BLaER1 (cell line): ENCODE data around the gene CRYGA.
"Not testable (repeated sequence)": the region's sequence is repeated elsewhere in the genome, so short reads cannot be mapped to it uniquely, and the experiment has no call there.

Experiments used
- H3K27ac ChIP-seq: shearing (Covaris generic); formaldehyde crosslinking; 2 replicates; pipeline ENCODE4 v1.8.1; 2022
- H3K27me3 ChIP-seq: shearing (Covaris generic); formaldehyde crosslinking; 2 replicates; pipeline ENCODE4 v1.8.1; 2022
- H3K36me3 ChIP-seq: shearing (Covaris generic); formaldehyde crosslinking; 2 replicates; pipeline ENCODE4 v1.8.1; 2022
- H3K4me1 ChIP-seq: shearing (Covaris generic); formaldehyde crosslinking; 2 replicates; pipeline ENCODE4 v1.8.1; 2022
- H3K4me2 ChIP-seq: shearing (Covaris generic); formaldehyde crosslinking; 2 replicates; pipeline ENCODE4 v1.8.1; 2022
- H3K4me3 ChIP-seq: shearing (Covaris generic); formaldehyde crosslinking; 2 replicates; pipeline ENCODE4 v1.8.1; 2022
- H3K9ac ChIP-seq: shearing (Covaris generic); formaldehyde crosslinking; 2 replicates; pipeline ENCODE4 v1.8.1; 2022
- H3K9me3 ChIP-seq: shearing (Covaris generic); formaldehyde crosslinking; 2 replicates; pipeline ENCODE4 v1.8.1; 2022
- H4K20me1 ChIP-seq: shearing (Covaris generic); formaldehyde crosslinking; 2 replicates; pipeline ENCODE4 v1.8.1; 2022
- Cebpa-rat ChIP-seq: shearing (Covaris generic); IDR thresholded peaks from 2 replicates; pipeline ENCODE4 v1.8.1; 2022

CRYGA gene

DNA sequence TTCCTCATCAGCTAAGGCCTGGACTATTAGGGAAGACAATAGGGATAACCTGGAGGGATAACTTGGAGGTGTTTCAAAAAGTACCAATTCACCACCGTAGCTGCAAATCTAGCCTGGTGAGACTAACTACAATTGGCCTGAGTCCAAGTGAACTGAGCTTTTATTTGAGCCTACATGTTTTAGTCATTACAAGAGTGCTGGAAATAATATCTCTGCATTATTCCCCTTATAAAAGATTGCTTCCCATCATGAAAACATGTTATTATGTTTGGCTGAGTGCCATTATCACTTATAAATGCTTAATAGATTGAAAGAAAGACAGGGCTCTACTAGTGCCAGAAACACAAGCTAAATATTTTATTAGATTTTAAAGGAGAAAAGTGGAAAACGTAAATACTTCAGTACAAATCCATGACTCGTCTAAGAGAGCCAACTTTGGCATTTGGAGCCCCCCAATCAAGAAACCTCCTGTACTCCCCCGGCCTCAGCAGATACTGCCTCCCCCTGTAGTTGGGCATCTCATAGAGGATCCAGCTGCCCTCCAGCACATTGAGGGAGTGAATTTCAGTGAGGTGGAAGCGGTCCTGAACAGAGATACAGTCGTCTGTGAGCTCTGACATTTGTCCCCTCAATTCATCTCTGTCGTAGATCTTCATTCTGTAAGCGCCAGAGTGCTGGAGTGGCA, 21.0 kb downstream of the CRYGA start:
- Histone ChIP-seq H3K9ac (no peak overlapping the region), H3K4me3 (no peak overlapping the region), H3K9me3 (peaks cover 24% of the 10 kb centered on the region), H3K4me1 (no peaks in the 10 kb centered on the region), H3K36me3 (no peaks in the 10 kb centered on the region), H4K20me1 (no peaks in the 10 kb centered on the region), H3K27me3 (no peaks in the 10 kb centered on the region), H3K4me2 (no peak overlapping the region), H3K27ac (no peak overlapping the region)
- TF ChIP-seq Cebpa-rat, result no peak

DNA sequence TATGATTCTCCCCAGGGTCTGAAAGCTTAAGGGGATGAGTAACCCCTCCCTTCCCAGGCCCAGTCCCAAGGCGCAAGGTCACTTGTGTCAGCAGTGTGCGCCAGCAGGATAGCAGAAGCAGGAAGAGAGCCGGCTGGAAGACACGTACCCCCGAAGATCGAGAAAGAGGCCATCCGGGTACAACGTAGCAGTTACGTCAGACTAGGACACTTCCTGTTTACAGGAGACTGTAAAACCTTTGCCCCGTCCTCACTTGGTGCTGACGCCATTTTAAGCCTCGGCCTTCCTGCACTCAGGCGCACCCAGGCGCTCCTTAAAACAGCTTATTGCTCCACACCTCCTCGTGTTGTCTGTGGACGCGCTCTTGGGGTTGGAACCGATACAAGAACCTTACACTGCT, 23.9 kb downstream of the CRYGA start:
- Histone ChIP-seq H3K4me1 (peaks cover 10% of the 10 kb centered on the region), H3K36me3 (no peaks in the 10 kb centered on the region), H3K9me3 (peaks cover 24% of the 10 kb centered on the region), H3K4me3 (no peak overlapping the region), H3K4me2 (no peak overlapping the region), H3K27ac (no peak overlapping the region), H3K27me3 (no peaks in the 10 kb centered on the region), H4K20me1 (no peaks in the 10 kb centered on the region), H3K9ac (no peak overlapping the region)
- no peak for TF ChIP-seq Cebpa-rat

DNA sequence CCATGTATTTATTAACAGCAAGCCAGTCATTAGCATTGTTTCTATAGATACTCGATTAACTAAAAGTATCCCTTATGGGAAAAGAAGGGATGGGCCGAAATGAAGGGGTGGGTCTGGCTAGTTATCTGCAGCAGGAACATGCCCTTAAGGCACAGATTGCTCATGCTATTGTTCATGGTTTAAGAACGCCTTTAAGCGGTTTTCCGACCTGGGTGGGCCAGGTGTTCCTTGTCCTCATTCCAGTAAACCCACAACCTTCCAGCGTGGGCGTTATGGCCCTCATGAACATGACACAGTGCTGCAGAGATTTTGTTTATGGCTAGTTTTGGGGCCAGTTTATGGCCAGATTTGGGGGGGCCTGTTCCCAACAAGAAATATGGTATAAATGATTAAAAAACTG, 25.1 kb downstream of the CRYGA start:
- H3K9me3 ChIP-seq, result peaks cover 24% of the 10 kb centered on the region
- not testable (repeated sequence) for H3K9ac ChIP-seq, H3K4me2 ChIP-seq, H4K20me1 ChIP-seq, H3K4me3 ChIP-seq, H3K27me3 ChIP-seq, H3K36me3 ChIP-seq, H3K27ac ChIP-seq
- peaks cover 11% of the 10 kb centered on the region for H3K4me1 ChIP-seq

DNA sequence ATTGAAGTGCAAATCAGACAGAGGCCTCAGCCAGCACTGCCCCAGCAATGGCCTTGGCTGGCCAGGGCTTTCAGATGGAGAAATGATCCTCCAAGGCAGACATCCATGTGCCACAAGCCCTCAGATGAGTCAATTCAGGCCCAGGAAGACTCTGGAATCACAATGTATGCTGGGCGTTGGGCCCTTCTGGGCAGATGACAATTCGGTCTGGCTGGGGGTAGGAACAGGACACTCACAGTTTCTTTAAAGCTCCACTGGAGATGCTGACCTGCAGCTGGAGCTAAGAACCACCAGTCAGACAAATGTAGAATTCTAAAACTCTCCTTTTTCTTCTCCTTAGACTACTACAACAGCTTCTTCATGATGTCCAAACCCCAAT, 26.7 kb downstream of the CRYGA start:
- Histone ChIP-seq H4K20me1 (no peaks in the 10 kb centered on the region), H3K36me3 (no peaks in the 10 kb centered on the region), H3K4me2 (no peak overlapping the region), H3K9me3 (peaks cover 24% of the 10 kb centered on the region), H3K4me1 (peaks cover 11% of the 10 kb centered on the region), H3K27me3 (no peaks in the 10 kb centered on the region), H3K27ac (no peak overlapping the region), H3K9ac (no peak overlapping the region), H3K4me3 (no peak overlapping the region)
- TF ChIP-seq Cebpa-rat, result no peak

DNA sequence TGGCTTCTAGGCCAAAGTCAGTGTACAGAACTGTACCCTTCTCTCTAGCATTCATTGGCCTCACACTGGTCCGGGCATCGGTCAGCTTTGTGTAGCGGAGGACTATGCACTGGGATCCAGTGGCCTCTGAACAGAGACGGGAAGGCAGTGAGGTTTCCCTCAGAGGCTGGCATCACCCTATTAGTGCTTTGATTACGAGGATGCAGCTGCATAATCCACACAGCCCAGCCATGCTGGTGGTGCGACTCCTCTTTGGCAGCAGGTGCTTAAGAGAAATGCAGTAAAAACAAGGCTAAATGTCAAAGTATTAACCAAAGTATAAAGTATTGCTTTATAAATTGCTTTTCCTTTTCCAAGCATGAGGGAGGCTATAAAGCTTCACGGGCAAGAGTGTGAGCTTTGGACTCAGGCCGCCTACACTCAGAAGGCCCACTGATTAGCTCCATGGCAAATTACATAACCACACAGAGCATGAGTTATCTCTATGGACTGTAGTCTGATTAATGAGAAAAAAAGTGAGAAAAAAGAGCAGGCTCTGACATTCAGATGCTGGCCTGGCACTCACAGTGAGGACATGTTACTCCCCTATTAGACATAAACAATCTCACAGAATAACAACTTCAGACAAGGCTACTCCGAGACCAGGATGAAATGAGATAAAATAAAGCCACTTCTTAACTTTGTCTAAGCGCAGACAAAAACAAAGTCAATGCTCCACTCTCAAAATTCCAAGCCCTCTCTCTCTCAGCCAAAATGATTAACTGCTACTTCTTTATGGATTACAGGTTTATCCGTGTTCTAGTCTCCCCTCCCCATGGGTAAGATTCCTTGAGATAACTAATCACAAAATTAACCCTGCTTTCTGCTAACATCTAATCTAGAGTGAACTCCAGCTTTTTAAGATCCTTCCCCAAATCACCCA, 27.3 kb downstream of the CRYGA start:
- Histone ChIP-seq H3K36me3 (no peaks in the 10 kb centered on the region), H3K27me3 (no peaks in the 10 kb centered on the region), H4K20me1 (no peaks in the 10 kb centered on the region), H3K4me3 (no peak overlapping the region), H3K4me2 (no peak overlapping the region), H3K9me3 (peaks cover 24% of the 10 kb centered on the region), H3K27ac (no peak overlapping the region), H3K9ac (no peak overlapping the region), H3K4me1 (peaks cover 11% of the 10 kb centered on the region)
- TF ChIP-seq Cebpa-rat, result no peak

DNA sequence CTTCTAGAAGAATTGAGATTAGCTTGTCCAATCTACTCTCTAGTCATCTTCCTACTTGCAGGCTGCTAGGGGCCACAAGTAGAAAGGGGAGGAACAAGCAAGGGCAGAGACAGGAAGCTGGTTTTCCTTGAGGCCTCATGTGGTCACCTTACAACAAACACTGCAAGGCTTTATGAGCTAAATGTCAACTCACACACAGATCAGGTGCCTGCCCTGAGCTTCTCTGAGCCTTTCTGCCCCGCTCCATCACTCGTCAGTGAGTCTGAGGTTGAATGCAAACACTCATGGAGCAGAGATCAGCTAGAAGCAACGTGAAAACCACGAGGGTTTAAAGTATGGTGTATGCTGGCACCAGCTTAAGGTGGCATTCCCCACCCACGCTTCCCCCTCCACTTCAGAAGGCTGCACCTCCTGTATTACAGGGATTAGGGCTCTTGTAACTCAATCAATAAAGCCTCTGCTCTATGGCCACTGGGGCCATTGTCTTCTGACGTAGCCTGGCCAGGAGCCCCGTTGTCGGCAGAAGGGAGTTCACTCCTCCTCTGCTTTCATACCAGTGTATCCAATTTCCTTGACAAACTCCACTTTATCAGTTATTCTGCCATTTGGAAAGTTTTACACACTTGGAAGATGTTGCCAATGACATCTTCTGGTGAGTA, 28.3 kb downstream of the CRYGA start:
- no peaks in the 10 kb centered on the region for H3K27me3 ChIP-seq
- H3K9me3 ChIP-seq, result peaks cover 24% of the 10 kb centered on the region
- H3K27ac ChIP-seq, result no peak overlapping the region
- H3K4me2 ChIP-seq, result peak overlapping the region; percentile 51
- no peak for TF ChIP-seq Cebpa-rat
- no peak overlapping the region for H3K4me3 ChIP-seq
- no peak overlapping the region for H3K9ac ChIP-seq
- H3K36me3 ChIP-seq, result no peaks in the 10 kb centered on the region
- peaks cover 11% of the 10 kb centered on the region for H3K4me1 ChIP-seq
- no peaks in the 10 kb centered on the region for H4K20me1 ChIP-seq

DNA sequence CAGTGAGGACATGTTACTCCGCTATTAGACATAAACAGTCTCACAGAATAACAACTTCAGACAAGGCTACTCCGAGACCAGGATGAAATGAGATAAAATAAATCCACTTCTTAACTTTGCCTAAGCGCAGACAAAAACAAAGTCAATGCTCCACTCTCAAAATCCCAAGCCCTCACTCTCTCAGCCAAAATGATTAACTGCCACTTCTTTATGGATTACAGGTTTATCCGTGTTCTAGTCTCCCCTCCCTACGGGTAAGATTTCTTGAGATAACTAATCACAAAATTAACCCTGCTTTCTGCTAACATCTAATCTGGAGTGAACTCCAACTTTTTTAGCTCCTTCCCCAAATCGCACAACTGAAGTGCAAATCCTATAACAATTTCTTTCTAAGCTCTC, 32.7 kb downstream of the CRYGA start:
- Histone ChIP-seq H3K4me3 (no peak overlapping the region), H3K27me3 (no peaks in the 10 kb centered on the region), H3K4me1 (peaks cover 11% of the 10 kb centered on the region), H3K9me3 (no peaks in the 10 kb centered on the region), H3K36me3 (no peaks in the 10 kb centered on the region), H3K9ac (no peak overlapping the region), H4K20me1 (no peaks in the 10 kb centered on the region), H3K4me2 (no peak overlapping the region), H3K27ac (no peak overlapping the region)
- no peak for TF ChIP-seq Cebpa-rat

DNA sequence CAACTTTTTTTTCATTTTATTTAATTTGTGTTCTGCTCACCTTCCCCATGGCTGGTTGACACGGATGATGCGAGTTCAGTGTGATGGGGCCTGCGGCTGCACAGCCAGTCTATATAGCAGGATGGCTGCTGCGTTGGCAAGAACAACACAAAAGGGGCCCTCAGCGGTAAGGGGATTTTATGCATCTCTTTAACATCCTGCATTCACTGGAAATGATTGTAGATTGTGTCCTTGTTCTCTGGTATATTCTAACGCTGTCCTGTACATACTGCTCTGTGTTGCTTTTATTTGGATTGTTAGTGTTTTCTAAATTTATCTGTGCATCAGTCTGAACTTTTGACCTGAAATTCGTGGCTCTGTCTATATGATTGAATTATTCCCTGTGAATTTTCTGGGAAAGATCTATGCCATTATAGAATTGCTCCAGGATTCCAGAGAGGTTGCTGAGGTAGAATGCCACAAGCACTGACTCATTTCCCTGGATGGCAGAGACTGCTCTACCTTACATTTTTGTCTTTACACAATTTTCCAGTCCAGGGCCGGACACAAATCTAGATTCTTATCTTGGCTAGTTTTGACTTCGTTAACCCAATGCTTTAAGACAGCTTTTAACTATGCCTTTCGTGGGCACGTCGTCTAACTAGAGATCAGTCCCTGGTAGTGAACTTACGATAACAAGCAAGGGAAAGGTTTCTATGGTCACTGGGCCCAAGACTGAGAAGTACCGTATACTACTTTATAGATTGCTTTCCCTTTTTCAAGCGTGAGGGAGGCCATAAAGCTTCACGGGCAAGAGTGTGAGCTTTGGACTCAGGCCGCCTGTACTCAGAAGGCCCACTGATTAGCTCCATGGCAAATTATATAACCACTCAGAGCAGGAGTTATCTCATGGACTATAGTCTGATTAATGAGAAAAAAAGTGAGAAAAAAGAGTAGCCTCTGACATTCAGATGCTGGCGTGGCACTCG, 33.4 kb downstream of the CRYGA start, which contains the start of gene CRYGC:
Gene CRYGC, minus strand, starts transcription at position 85 of the 968 bp plus-strand sequence. Its CDS starts 36 bp downstream, at position 49.
- Histone ChIP-seq H3K4me3 (no peak within 1 kb of the TSS), H3K9ac (no peak within 1 kb of the TSS), H3K27ac (no peak within 1 kb of the TSS), H3K36me3 (no peaks in the 10 kb centered on the region), H3K27me3 (no peaks in the 10 kb centered on the region), H3K4me2 (no peak within 1 kb of the TSS), H4K20me1 (no peaks in the 10 kb centered on the region), H3K4me1 (peaks cover 7% of the 10 kb centered on the region), H3K9me3 (no peaks in the 10 kb centered on the region)
- no peak for TF ChIP-seq Cebpa-rat

DNA sequence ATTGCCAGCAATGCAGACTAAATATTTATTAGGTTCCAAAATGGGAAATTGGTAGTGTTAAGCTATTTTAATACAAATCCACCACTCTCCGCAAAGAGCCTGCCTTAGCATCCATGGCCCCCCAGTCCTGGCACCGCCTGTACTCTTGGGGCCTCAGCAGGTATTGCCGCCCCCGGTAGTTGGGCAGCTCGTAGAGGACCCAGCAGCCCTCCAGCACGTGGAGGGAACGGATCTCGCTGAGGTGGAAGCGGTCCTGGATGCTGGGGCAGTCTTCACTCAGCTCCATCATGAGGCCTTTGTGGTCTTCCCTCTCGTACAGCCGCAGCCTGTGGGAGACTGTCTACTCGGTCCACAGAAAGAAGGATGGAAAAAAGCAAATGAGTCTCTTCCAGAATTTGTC, 35.3 kb downstream of the CRYGA start:
- H3K27me3 ChIP-seq, result no peaks in the 10 kb centered on the region
- no peaks in the 10 kb centered on the region for H3K4me1 ChIP-seq
- H3K9me3 ChIP-seq, result no peaks in the 10 kb centered on the region
- TF ChIP-seq Cebpa-rat, result no peak
- H4K20me1 ChIP-seq, result no peaks in the 10 kb centered on the region
- no peak overlapping the region for H3K4me3 ChIP-seq
- no peak overlapping the region for H3K9ac ChIP-seq
- no peak overlapping the region for H3K27ac ChIP-seq
- no peaks in the 10 kb centered on the region for H3K36me3 ChIP-seq
- H3K4me2 ChIP-seq, result no peak overlapping the region
